ENCODE data around the gene NDST1. TPM values are rescaled to one million over a fixed set of nuclear protein-coding genes. Genes with fewer than 3 reads are reported as not detected.

Gene NDST1
- total and polyA plus RNA-seq, 4 donors, result 45.6 to 145 (median 60.7) TPM

GRCh38 chr5:150545246-150545645 lies 37.3 kb downstream of the NDST1 start:
- ATAC-seq (ENCODE audit: insufficient read depth, low FRiP score) (no peak), DNase-seq (no peak)
- H3K27ac ChIP-seq (ENCODE audit: low read depth in 1 of 2, low read length in 1 of 2), result no peak overlapping the region
- no peak overlapping the region for H3K4me3 ChIP-seq
- H3K36me3 ChIP-seq (ENCODE audit: control insufficient read depth in 4 of 4, insufficient read depth in 4 of 4, low read length in 4 of 4), result peaks cover 3 to 50% (median 47%) of the 10 kb centered on the region in 4 donors
- TF ChIP-seq CTCF (IDR thresholded peaks at IDR 0.05; ENCODE audit: control extremely low read depth, extremely low read depth), result no peak
- H3K9ac ChIP-seq (ENCODE audit: insufficient read depth in 1 of 2, low read length in 2 of 2), result no peak overlapping the region
- H3K9me3 ChIP-seq (ENCODE audit: control insufficient read depth in 4 of 4, insufficient read depth in 3 of 4, low read length in 3 of 4), result peaks cover 0 to 2% (median 0%) of the 10 kb centered on the region in 4 donors
- peaks cover 0 to 12% (median 5%) of the 10 kb centered on the region in 5 donors for H3K4me1 ChIP-seq (ENCODE audit: control insufficient read depth in 5 of 5, insufficient read depth in 5 of 5, low read length in 5 of 5)
- 93 to 97% methylated on average over 13 of the region's 13 CpGs for WGBS, 2 donors
- H3K27me3 ChIP-seq (ENCODE audit: control insufficient read depth in 3 of 3, insufficient read depth in 3 of 3, low read length in 2 of 3), result no peaks in the 10 kb centered on the region

- no peak for TF ChIP-seq CTCF (IDR thresholded peaks at IDR 0.05; ENCODE audit: control extremely low read depth, extremely low read depth)
- H3K4me1 ChIP-seq (ENCODE audit: control insufficient read depth in 5 of 5, insufficient read depth in 5 of 5, low read length in 5 of 5), result no peaks in the 10 kb centered on the region
- ATAC-seq (ENCODE audit: insufficient read depth, low FRiP score), result no peak
- no peak for DNase-seq
- H3K9ac ChIP-seq (ENCODE audit: insufficient read depth in 1 of 2, low read length in 2 of 2), result no peak overlapping the region
- WGBS, 2 donors, result 94 to 98% methylated on average over 15 of the region's 15 CpGs
- peaks cover 7 to 50% (median 47%) of the 10 kb centered on the region in 4 donors for H3K36me3 ChIP-seq (ENCODE audit: control insufficient read depth in 4 of 4, insufficient read depth in 4 of 4, low read length in 4 of 4)
- H3K27ac ChIP-seq (ENCODE audit: low read depth in 1 of 2, low read length in 1 of 2), result no peak overlapping the region
- H3K4me3 ChIP-seq, result no peak overlapping the region
- no peaks in the 10 kb centered on the region for H3K9me3 ChIP-seq (ENCODE audit: control insufficient read depth in 4 of 4, insufficient read depth in 3 of 4, low read length in 3 of 4)
- no peaks in the 10 kb centered on the region for H3K27me3 ChIP-seq (ENCODE audit: control insufficient read depth in 3 of 3, insufficient read depth in 3 of 3, low read length in 2 of 3)
These were observed 40.2 kb downstream of the NDST1 start for GRCh38 chr5:150548123-150548522.

GRCh38 chr5:150549735-150550134 lies 41.8 kb downstream of the NDST1 start:
- H3K36me3 ChIP-seq (ENCODE audit: control insufficient read depth in 4 of 4, insufficient read depth in 4 of 4, low read length in 4 of 4), result peaks cover 13 to 64% (median 46%) of the 10 kb centered on the region in 4 donors
- no peak overlapping the region for H3K27ac ChIP-seq (ENCODE audit: low read depth in 1 of 2, low read length in 1 of 2)
- H3K4me1 ChIP-seq (ENCODE audit: control insufficient read depth in 5 of 5, insufficient read depth in 5 of 5, low read length in 5 of 5), result no peaks in the 10 kb centered on the region
- WGBS, 2 donors, result 94 to 100% methylated on average over 1 of the region's 1 CpG
- no peaks in the 10 kb centered on the region for H3K9me3 ChIP-seq (ENCODE audit: control insufficient read depth in 4 of 4, insufficient read depth in 3 of 4, low read length in 3 of 4)
- no peak for DNase-seq
- H3K27me3 ChIP-seq (ENCODE audit: control insufficient read depth in 3 of 3, insufficient read depth in 3 of 3, low read length in 2 of 3), result no peaks in the 10 kb centered on the region
- no peak overlapping the region for H3K9ac ChIP-seq (ENCODE audit: insufficient read depth in 1 of 2, low read length in 2 of 2)
- no peak for TF ChIP-seq CTCF (IDR thresholded peaks at IDR 0.05; ENCODE audit: control extremely low read depth, extremely low read depth)
- no peak overlapping the region for H3K4me3 ChIP-seq
- no peak for ATAC-seq (ENCODE audit: insufficient read depth, low FRiP score)

- no peak for TF ChIP-seq CTCF (IDR thresholded peaks at IDR 0.05; ENCODE audit: control extremely low read depth, extremely low read depth)
- WGBS, 2 donors, result 45 to 57% methylated on average over 8 of the region's 8 CpGs
- Histone ChIP-seq H3K27me3 (ENCODE audit: control insufficient read depth in 3 of 3, insufficient read depth in 3 of 3, low read length in 2 of 3) (no peaks in the 10 kb centered on the region), H3K4me1 (ENCODE audit: control insufficient read depth in 5 of 5, insufficient read depth in 5 of 5, low read length in 5 of 5) (no peaks in the 10 kb centered on the region), H3K27ac (ENCODE audit: low read depth in 1 of 2, low read length in 1 of 2) (peak overlapping the region in 1 of 2 donors; percentile 1), H3K4me3 (no peak overlapping the region), H3K9ac (ENCODE audit: insufficient read depth in 1 of 2, low read length in 2 of 2) (no peak overlapping the region), H3K9me3 (ENCODE audit: control insufficient read depth in 4 of 4, insufficient read depth in 3 of 4, low read length in 3 of 4) (no peaks in the 10 kb centered on the region), H3K36me3 (ENCODE audit: control insufficient read depth in 4 of 4, insufficient read depth in 4 of 4, low read length in 4 of 4) (peaks cover 13 to 66% (median 45%) of the 10 kb centered on the region in 4 donors)
- ATAC-seq (ENCODE audit: insufficient read depth, low FRiP score) (no peak), DNase-seq (no peak)
These were observed 42.4 kb downstream of the NDST1 start for GRCh38 chr5:150550286-150550685.

Measured in lung (tissue), 12 donors.